ENCODE measurements around the gene THSD7B. TPM values are rescaled to one million over a fixed set of nuclear protein-coding genes. Genes with fewer than 3 reads are reported as not detected.

THSD7B gene
- total RNA-seq, 1 donor from 2014 or later = 9.4 TPM

DNA sequence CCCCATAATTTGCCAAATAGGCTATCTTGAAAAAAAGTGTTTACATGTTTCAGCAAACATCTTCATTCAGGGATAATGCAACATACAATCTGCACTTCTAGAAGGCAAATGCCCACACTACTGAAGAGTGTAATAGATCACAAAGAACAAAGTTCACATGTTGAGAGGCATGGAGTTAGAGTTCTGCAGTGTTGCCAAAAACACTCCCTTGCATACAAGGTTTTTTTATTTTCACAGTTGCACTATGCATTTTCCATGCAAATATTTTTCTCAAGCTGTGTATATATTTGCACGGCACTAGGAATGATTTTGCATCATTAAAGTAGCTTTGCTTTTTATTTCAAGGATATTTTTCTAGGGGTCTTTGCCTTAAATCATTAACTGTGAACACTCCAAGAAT, 409.9 kb downstream of the THSD7B start:
- intact Hi-C loops (cut with DNase I) = no loop called here
- ATAC-seq (no peak), DNase-seq (ENCODE audit: low spot score) (no peak)

DNA sequence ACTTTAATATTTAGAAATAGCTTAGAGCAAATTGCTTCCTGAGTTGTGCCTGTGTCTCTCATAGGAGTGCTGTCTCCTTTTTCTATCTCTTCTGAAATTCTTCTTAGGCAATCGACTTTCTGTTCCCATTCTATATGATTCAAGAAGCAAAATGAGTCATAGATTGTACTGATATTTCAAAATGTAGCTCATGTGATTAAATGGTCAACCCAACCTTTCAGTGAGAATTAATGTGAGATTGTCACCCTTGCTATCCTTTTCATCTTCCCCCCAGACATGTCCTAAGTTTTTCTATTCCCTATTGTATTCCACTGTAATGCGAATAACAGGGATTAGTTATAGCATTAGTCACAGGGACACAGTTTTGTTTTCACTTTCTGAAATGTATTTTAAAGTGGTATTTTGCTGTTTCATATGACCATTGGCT, 413.6 kb downstream of the THSD7B start:
- DNase-seq (ENCODE audit: low spot score) (no peak), ATAC-seq (no peak)
- intact Hi-C loops (cut with DNase I) = no loop called here

DNA sequence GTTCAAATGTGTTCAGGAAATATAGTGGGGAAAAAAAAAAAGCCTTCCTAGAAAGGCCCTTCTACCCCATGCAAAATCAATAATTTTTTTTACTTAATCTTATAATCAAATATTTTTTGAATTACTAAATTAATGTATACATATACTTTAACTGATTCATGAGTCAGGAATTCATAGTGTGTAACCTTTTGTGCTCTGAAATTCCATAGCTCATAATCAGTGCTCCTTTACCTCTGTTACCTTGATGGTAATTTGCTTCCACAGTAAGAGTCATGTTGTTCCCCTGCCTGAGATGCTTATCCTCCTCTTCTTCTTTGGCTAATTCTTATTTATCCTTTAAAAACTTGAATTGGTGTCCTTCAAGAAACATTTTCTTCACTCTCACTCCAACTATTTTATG, 414.2 kb downstream of the THSD7B start:
- DNase-seq (ENCODE audit: low spot score) (no peak), ATAC-seq (no peak)
- intact Hi-C loops (cut with DNase I) = no loop called here

DNA sequence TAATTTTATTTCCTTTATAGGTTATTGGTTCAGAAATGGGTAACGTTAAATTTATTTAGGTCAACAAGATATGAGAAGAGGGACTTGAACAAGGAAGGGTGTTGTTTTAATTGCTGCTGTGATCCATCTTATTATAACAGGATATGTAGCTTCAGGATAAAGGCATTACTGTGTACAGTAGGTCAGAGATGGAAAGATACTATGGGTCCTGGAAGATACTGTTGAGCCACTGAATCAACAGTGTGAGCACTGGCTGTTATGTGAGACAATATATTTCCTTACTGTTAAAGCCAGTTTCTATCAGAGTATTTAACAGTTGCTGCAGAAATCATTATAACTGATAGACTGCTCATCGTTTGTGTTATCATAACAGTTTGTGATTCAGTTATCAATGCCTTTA, 414.7 kb downstream of the THSD7B start:
- intact Hi-C loops (cut with DNase I) = no loop called here
- no peak for ATAC-seq
- DNase-seq (ENCODE audit: low spot score) = no peak

DNA sequence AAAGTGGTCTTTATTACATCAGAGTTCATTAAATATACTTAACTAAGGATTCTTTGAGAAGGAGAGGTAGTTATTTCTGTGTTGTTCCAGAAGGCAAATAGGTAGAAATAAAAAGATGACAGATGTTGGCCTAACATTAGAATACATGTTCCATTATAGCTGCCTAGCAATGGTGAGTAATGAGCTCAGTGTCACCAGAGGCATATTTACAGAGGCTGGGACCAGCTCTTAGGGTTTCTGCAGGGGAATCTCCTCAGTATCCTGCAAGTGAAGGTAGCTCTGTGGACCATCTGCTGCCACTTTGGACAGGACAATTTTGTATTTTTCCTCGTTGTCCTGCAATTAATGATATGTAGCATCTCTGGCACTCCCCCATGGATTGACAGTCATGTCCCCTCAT, 416.0 kb downstream of the THSD7B start:
- ATAC-seq = no peak
- DNase-seq (ENCODE audit: low spot score) = no peak
- intact Hi-C loops (cut with DNase I) = no loop called here

DNA sequence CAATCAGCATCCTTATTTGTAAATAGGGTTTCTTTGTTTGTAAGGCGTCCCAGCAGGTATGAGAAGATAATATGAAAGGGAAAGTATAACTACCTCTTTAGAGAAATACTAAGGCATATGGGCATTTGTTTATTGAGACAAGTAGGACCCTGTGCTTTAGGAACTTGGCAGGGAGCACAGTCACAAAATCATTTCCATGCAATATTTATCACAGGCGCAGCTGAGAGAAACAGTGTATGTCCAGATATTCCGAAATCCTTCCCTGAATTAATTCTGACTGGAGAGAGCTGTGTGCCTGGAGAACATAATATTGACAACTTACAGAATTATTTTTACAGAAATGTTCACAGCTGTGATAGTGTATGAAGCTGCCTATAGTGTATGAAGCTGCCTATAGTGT, 416.7 kb downstream of the THSD7B start:
- no peak for ATAC-seq
- no peak for DNase-seq (ENCODE audit: low spot score)
- intact Hi-C loops (cut with DNase I) = no loop called here

DNA sequence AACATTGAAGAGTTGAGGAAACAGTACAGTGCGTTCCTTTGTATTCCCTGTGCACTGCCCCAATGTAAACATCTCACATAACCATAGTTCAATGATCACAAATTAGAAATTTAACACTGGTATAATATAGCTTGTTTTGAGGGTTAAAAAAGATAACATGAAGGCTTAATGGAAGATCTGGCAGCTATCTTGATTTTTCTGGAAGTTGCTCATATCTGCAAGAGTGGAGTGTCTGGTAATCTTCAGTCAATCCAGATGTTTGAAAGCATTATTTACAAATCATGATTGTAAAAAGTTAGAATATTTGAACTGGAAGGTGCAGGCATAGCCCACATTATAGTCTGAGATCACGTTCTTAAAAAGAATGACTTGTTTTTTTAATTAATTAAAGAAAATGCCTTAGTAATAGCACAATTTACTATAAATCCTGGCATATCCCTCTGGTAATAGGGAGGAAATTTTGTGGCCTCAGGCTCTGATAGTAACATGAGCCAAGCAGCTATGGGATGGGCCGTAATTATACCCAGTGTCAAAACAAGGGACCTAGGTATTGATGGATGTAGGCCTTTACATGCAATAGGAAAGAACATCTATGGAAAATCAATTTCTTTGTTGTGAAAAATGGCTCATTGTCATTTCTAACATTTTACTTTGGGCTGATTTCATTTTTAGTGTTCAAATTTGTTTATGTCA, 418.0 kb downstream of the THSD7B start:
- intact Hi-C loops (cut with DNase I) = no loop called here
- ATAC-seq (no peak), DNase-seq (ENCODE audit: low spot score) (no peak)

DNA sequence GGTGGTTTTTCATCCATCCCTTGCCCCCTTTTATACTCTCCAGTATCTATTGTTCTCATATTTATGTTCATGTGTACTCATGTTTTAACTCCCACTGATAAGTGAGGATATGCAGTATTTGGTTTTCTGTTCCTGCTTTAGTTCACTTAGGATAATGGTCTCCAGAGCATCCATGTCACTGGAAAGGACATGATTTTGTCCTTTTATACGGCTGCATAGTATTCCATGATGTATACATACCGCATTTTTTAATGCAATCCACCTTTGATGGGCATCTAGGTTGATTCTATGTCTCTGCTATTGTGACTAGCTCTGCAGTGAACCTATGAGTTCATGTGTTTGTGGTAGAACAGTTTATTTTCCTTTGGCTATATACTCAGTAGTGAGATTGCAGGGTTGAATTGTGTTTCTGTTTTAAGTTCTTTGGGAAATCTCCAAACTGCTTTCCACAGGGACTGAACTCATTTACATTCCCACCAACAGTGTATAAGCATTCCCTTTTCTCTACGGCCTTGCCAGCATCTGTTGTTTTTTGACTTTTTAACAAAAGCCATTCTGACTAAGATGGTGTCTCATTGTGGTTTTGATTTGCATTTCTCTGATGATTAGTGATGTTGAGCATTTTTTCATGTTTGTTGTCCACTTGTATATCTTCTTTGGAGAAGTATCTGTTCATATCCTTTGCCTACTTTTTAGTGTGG, 420.2 kb downstream of the THSD7B start:
- DNase-seq (ENCODE audit: low spot score) (no peak), ATAC-seq (no peak)
- intact Hi-C loops (cut with DNase I) = no loop called here

DNA sequence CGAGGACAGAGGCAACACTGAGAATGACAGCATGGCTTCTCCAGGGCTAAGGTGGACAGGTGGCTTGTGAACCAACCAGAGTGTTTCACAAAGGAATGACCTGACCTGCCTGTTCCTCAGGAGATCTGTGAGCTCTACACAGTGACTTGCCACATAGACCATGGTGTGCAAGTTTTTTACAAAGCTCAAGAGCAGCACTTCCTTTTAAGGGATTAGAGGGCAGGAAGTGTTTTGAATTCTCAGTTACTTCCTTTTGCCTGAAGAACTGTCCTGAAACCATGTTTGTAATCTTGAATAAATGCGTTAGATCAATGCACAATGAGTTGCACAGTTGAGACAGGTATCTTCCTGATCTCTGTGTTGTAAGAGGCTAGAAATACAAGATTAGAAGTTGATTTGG, 421.9 kb downstream of the THSD7B start:
- ATAC-seq = no peak
- intact Hi-C loops (cut with DNase I) = no loop called here
- no peak for DNase-seq (ENCODE audit: low spot score)

DNA sequence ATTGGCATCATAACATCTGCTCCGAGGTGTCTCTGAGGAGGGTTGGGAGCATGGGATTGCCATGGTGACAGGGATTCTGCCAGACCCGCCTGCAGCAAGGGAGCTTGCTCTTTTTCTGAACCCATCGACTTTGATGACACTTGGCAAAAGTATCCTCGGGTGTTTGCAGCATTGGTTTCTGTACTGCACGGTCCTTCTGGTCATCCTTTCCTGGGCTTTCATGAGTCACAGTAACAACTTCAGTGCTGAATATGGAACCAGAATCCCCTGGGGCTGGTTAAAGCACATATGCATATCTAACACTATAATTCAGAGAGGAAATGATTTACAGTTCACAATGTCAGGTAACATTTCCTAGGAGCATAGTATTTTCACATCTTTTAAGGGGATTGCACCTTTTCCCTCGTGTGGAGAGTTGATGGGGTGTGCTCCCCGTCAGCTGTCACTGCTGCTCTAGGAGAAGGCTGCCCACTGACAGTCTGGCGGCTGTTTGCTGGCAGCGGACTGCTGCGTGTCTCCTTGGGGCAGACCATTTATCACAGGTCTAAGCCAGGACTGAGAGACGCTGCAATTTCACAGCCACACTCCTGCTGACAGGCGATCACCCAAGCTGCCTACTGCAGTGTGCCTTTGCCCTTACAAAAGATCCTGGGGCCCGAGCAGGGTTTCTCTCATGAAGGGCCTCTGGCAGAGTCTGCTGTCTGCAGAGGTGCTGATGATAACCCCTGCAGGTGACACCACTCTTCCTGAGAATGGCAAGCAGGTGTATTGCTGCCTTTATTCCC, 425.3 kb downstream of the THSD7B start:
- ATAC-seq = no peak
- intact Hi-C loops (cut with DNase I) = no loop called here
- DNase-seq (ENCODE audit: low spot score) = no peak

DNA sequence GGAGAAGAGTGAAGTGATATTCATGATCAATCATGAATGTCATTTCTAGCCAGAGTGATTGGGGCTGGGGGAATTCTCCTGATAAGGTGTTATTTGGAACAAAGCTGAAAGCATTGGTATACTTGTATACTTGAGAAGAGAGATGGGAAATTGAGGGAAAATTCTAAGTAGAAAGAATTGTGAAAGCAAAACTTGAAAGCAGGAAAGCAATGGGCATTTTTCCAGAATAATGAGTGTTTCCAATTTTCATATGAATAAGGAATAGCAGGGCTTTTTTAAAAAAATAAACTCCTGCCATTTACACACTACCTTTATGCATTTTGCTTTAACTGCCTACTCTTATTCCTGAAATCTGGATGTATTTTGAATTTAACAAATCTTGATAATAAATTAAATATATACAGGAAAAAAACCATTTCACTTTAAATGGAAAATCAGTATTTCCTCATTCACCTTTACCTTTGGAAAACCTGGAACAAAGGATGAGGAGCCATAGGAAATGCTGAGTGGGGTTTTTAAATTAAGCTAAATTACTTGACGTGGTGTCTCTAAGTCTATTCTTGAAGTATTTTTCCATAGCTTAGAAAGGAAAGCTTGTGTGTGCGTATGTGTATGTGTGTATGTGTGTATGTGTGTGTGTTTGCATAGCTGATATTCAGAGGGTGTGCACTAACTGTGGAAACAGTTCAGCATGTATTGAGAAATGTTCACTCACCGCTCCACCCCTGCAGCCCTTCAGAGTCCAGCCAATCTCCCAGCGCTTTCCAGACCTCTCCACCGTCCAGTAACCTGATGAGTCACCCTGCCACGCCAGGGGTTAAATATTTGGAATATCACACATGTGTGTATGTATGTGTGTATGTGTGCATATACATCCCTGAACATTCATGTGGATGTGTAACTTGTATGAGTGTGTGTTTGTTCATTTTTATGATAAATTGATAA, 427.3 kb downstream of the THSD7B start:
- ATAC-seq (peak; percentile 46), DNase-seq (ENCODE audit: low spot score) (no peak)
- intact Hi-C loops (cut with DNase I) = no loop called here

DNA sequence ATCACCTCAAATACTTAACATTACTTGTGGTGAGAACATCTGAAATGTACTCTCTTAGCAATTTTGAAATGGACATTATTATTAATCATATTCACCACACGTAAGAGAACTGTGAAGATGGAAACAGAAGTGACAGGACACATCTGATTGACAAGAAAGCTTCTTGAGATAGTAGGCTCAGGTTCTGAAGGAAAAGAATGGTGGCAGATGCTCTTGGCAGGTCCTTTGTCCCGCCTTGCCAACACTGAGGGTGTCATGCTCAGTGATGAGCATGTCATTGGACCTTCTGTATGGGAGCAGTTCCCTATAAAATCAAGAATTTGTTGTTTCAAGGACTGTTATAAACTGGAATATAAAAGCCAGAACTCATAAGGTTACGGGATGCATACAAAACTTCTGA, 428.1 kb downstream of the THSD7B start:
- ATAC-seq (no peak), DNase-seq (ENCODE audit: low spot score) (no peak)
- intact Hi-C loops (cut with DNase I) = no loop called here

DNA sequence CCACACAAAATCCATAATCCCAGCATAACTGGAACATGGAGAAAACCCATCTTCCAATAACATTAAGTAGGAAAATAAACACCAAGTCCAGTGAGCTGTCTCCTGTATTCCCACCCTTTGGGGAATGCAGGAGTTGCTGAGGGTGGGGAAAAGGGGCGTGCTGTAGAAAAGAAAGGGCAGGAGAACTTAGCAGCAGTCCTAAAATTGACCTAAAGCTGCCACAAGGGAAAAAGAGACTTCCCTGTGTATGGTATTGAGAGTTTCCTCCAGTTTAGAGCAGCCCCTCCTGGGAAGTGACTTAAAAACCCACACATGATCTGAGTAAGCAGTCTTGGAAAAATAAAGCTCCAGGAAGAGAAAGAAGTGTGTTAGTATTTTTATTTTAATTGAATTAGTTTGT, 428.8 kb downstream of the THSD7B start:
- ATAC-seq (no peak), DNase-seq (ENCODE audit: low spot score) (no peak)
- intact Hi-C loops (cut with DNase I) = no loop called here

DNA sequence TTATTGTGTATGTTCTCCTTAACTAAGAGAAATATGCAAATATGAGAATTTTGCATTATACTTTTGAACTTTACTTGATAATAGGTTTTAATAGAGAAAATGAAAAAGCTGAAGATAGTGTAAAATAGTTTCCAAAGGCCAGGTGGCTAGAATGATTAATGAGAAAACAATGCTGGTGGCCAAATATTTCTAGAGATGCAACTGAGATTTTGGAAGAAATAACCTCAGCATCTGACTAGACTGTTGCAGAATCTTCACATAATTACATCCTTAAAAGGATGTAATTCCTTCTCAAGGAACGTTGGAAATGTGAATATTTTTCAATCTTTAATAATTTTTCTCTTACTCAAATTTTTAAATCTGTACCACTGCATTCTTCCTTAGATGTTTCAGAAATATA, 434.4 kb downstream of the THSD7B start:
- intact Hi-C loops (cut with DNase I) = no loop called here
- ATAC-seq = no peak
- DNase-seq (ENCODE audit: low spot score) = no peak

DNA sequence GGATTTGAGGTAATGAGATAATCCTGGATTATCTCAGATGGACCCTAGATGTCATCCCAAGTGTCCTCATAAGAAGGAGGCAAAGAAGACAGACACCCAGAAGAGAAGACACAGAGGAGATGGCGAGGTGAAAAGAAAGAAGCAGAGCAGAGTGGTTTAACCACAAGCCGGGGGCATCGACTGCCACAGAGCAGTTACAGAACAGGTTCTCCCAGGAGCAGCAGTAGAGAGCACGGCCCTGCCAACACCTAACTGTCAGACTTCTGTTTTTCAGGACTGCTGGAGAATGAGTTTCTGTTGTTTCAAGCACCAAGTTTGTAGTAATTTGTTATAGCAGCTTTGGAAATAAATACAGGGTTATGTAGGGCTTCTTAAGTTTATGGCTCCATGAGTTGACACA, 437.0 kb downstream of the THSD7B start:
- DNase-seq (ENCODE audit: low spot score) (no peak), ATAC-seq (no peak)
- intact Hi-C loops (cut with DNase I) = no loop called here

DNA sequence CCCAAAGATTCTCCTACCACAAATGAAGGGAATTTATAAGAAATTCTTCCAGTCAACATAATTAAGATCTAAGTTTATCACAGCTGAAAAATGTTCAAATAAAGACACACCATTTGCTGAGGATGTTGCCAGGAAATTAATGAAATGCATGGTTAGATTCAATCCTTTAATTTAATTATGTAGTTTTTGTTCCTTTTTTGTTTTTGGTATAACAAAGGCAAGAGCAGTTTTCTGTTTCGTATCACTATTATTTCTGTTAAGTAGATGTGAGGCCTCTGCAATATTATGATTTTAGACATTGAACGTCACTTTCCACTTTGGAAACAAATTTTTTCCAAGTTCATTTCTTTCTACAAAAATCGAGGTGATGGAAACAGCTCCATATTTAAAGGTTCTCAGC, 440.0 kb downstream of the THSD7B start:
- ATAC-seq = no peak
- no peak for DNase-seq (ENCODE audit: low spot score)
- intact Hi-C loops (cut with DNase I) = no loop called here

DNA sequence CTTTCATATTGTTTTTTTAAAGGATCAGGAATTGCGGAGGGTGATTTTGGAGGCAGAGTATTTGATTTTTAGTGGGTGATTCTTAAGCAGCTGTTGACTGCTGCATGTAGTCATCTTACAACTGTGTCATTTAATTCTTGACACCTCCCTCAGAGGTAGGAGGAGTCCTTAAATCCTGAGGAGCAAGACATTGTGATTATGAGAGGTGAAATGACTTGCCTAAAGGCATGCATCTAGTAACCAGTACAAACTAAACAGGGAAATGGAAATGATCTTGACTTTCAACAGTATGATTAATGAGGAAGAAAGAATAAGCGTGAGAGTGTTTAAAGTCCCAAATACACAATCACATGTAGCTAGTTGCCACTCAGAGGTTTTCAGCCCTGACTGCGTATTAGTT, 440.7 kb downstream of the THSD7B start:
- intact Hi-C loops (cut with DNase I) = no loop called here
- DNase-seq (ENCODE audit: low spot score) = no peak
- ATAC-seq = no peak

DNA sequence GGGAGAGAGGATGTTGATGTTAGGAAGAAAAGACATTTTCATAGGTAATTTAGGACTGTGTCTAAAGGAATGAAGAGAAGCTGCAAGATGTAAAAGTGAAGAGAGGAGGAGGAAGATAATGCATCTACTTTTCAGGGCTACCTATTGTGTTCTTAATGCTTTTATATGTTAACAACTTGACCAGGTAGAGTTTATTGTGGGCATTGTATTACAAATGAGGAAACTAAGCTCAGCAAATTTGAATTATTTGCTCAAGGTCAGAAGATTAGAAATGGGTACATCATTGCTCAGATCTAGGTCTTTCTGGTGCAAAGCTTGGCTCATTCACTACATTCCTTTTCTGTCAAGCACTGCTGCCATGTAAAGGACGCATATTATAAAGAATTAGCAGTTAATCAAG, 441.7 kb downstream of the THSD7B start:
- intact Hi-C loops (cut with DNase I) = no loop called here
- ATAC-seq (no peak), DNase-seq (ENCODE audit: low spot score) (no peak)

DNA sequence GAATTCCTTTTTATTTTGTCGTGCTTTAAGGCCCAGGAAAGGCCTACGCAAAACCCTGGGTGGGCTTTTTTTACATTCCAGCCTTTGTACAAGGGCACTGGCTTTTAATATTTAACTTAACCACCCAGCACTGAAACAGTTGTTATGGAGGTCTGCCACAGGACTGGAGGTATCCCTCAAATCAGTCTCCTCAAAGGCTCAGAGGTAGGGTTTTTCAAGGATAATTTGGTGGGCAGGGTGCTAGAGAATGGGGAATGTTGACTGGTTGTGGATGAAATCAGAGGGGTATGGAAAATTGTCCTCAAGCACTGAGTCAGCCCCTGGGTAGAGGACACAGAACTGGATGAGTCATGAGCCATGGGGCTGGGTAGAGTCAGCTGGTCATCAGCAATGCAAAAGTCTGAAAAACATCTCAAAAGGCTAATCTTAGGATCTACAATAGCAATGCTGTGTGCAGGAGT, 443.1 kb downstream of the THSD7B start:
- ATAC-seq = no peak
- intact Hi-C loops (cut with DNase I) = no loop called here
- no peak for DNase-seq (ENCODE audit: low spot score)
